ENCODE data around the gene PNMA1.

PNMA1 gene

GRCh38 chr14:73745571-73746519 lies 31.7 kb upstream of the PNMA1 start:
- in situ Hi-C loops (cut with HindIII; ENCODE audit: low sequenced_read_pairs), result no loop called here
- TF ChIP-seq CTCF (IDR thresholded peaks at IDR 0.05; ENCODE audit: low read depth, low read length), result no peak
- DNase-seq (ENCODE audit: low read depth, low spot score), result no peak
- H3K4me3 ChIP-seq (ENCODE audit: low read depth, low read length), result no peak overlapping the region

DNA sequence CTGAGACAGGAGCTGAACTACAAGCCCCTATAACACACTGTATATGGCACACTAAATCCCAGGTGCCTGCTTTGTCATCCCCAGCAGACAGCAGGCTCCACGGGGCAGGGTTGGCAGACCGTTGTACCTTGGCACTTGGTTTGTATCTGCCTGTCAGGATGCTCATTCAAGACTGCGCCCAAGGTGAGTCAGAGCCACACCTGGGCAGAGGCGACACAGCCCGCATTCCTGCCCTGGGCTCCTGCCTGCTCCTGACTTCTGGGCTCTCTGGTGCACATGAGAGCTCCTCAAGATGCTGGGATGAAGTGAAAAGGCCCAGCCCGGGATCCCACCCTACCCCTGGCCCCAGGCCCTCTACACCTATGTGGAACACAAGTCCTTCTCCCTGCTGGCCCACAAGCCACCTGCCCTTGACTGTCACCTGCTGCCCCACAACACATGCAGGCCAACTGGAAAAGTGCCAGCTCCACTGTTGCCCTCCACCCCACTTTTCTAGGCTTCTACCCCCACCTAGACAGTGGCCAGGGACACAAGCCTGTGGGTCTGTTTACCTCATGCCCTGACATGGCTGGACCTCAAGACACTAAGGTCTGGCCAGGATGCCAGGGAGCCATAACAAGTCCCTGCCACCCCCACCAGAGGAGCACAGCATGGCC lies 30.8 kb upstream of the PNMA1 start:
- H3K4me3 ChIP-seq (ENCODE audit: low read depth, low read length), result no peak overlapping the region
- TF ChIP-seq CTCF (IDR thresholded peaks at IDR 0.05; ENCODE audit: low read depth, low read length), result no peak
- in situ Hi-C loops (cut with HindIII; ENCODE audit: low sequenced_read_pairs), result no loop called here
- DNase-seq (ENCODE audit: low read depth, low spot score), result no peak

DNA sequence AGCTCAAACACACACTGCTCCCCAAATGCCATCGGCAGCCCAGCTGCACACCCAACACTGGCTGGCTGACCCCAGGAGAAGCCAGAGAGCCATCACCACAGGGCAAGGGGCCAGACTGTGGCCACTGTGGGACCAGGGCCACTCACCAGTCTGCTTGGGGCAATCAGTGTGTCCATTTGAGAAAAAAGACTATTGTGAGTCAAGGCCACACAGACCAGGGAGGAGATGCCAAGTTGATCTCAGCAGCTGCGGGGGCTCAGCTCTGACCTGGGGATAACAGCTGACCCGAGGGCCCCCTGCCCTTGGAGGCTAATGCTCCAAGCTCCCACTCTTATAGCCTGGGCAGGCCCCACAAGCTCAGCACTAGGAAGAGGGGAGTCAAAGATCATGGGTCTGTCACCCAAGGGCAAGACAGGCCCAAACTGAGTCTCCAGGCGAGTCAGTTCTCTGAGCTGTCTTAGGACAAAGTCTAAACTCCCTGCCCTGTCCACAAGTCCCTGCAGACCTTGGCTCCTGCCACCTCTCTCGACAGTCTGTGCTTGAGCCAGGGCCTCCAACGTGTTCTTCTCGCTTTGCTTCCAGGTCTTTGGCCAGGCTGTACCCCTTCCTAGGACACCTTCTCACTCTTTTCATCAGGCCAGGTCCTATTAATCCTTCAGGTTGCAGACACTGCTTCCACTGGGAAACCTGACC lies 30.1 kb upstream of the PNMA1 start:
- in situ Hi-C loops (cut with HindIII; ENCODE audit: low sequenced_read_pairs), result no loop called here
- H3K4me3 ChIP-seq (ENCODE audit: low read depth, low read length), result no peak overlapping the region
- TF ChIP-seq CTCF (IDR thresholded peaks at IDR 0.05; ENCODE audit: low read depth, low read length), result no peak
- DNase-seq (ENCODE audit: low read depth, low spot score), result no peak

- in situ Hi-C loops (cut with HindIII; ENCODE audit: low sequenced_read_pairs), result no loop called here
Observed at GRCh38 chr14:73743431-73743931, 29.3 kb upstream of the PNMA1 start.

DNA sequence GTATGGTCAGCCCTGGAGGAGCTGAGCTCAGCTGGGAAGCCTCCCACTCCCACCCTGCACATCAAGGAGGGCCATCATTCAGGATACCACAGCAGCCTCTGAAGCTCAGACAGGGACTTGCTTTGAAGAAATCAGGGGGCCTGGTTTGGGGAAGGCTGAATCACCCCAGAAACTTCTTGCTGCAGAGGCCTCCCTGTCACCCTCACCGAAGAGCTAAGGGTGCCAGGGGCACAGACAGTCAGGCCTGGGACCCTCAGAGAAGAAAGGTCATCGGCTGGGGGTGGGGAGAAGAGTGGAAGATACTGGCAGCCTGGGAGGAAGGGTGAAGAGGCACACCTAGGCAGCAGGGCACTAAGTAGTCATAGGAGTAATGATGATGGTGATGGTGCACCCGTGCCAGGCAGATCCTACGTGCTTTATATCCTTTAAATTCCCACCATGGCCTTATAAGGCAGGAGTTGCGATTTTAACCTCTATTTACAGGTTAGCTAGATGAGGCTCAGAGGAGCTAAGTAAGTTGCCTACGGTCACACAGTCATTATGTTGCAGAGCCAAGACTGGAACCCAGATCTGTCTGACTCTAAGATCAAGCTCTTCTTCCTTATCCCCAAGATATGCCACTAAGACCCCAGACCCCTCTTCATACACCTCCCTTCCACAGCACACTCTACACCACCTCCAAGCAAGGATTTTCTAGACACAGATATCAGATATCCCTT lies 28.5 kb upstream of the PNMA1 start:
- in situ Hi-C loops (cut with HindIII; ENCODE audit: low sequenced_read_pairs), result no loop called here
- DNase-seq (ENCODE audit: low read depth, low spot score), result no peak
- H3K4me3 ChIP-seq (ENCODE audit: low read depth, low read length), result no peak overlapping the region
- no peak for TF ChIP-seq CTCF (IDR thresholded peaks at IDR 0.05; ENCODE audit: low read depth, low read length)

More at GRCh38 chr14:73743431-73743931, 29.3 kb upstream of the PNMA1 start:
- no peak for TF ChIP-seq CTCF (IDR thresholded peaks at IDR 0.05; ENCODE audit: low read depth, low read length)
- no peak for DNase-seq (ENCODE audit: low read depth, low spot score)
- H3K4me3 ChIP-seq (ENCODE audit: low read depth, low read length), result no peak overlapping the region

Measured in astrocyte of the spinal cord (primary cell).